ENCODE measurements around the gene PXDC1.
A peak's percentile ranks its signal among the peaks of the same experiment; 100 is the strongest.

PXDC1 gene

DNA sequence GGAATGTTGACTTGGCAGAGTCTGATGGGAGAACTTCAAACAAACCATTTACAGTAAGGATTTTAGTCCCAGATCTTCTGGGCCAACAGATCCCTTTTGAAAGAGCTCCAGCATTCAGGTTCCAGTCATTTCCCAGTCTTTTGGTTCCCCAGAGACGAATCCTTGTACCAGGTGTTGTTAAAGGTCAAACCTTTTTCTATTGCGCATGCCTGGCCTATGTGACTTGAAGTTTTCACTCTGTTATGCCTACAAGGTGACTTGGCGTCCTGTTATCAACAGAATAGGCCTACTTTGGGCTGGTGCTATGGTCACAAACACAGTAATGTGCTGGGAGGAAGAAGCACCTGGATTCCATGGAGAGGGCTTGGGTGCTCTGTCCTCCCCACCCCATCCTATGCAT lies 52.3 kb downstream of the PXDC1 start:
- no peak overlapping the region for H3K4me3 ChIP-seq (ENCODE audit: low read depth, low read length)
- TF ChIP-seq, protein P1, sequence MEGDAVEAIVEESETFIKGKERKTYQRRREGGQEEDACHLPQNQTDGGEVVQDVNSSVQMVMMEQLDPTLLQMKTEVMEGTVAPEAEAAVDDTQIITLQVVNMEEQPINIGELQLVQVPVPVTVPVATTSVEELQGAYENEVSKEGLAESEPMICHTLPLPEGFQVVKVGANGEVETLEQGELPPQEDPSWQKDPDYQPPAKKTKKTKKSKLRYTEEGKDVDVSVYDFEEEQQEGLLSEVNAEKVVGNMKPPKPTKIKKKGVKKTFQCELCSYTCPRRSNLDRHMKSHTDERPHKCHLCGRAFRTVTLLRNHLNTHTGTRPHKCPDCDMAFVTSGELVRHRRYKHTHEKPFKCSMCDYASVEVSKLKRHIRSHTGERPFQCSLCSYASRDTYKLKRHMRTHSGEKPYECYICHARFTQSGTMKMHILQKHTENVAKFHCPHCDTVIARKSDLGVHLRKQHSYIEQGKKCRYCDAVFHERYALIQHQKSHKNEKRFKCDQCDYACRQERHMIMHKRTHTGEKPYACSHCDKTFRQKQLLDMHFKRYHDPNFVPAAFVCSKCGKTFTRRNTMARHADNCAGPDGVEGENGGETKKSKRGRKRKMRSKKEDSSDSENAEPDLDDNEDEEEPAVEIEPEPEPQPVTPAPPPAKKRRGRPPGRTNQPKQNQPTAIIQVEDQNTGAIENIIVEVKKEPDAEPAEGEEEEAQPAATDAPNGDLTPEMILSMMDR (IDR thresholded peaks at IDR 0.05; ENCODE audit: low read depth, low read length, missing control alignments), result no peak
- in situ Hi-C loops (cut with HindIII; ENCODE audit: low pct_ligation_motif_present, low sequenced_read_pairs), result no loop called here
- H3K27me3 ChIP-seq (replicated peaks), result no peaks in the 10 kb centered on the region
- no peak for DNase-seq
- H3K36me3 ChIP-seq (replicated peaks), result no peaks in the 10 kb centered on the region
- H3K27ac ChIP-seq, result no peak overlapping the region

GRCh38 chr6:3698021-3698420 lies 53.5 kb downstream of the PXDC1 start:
- no peak overlapping the region for H3K4me3 ChIP-seq (ENCODE audit: low read depth, low read length)
- in situ Hi-C loops (cut with HindIII; ENCODE audit: low pct_ligation_motif_present, low sequenced_read_pairs), result no loop called here
- no peaks in the 10 kb centered on the region for H3K36me3 ChIP-seq (replicated peaks)
- TF ChIP-seq, protein P1 (IDR thresholded peaks at IDR 0.05; ENCODE audit: low read depth, low read length, missing control alignments), result peak; percentile 59
- peak; percentile 63 for DNase-seq
- peak overlapping the region; percentile 77 for H3K27ac ChIP-seq
- H3K27me3 ChIP-seq (replicated peaks), result no peaks in the 10 kb centered on the region

GRCh38 chr6:3697609-3698008 lies 53.9 kb downstream of the PXDC1 start:
- H3K27ac ChIP-seq, result peak overlapping the region; percentile 77
- H3K36me3 ChIP-seq (replicated peaks), result no peaks in the 10 kb centered on the region
- no peaks in the 10 kb centered on the region for H3K27me3 ChIP-seq (replicated peaks)
- TF ChIP-seq, protein P1 (IDR thresholded peaks at IDR 0.05; ENCODE audit: low read depth, low read length, missing control alignments), result no peak
- H3K4me3 ChIP-seq (ENCODE audit: low read depth, low read length), result no peak overlapping the region
- DNase-seq, result peak; percentile 84
- in situ Hi-C loops (cut with HindIII; ENCODE audit: low pct_ligation_motif_present, low sequenced_read_pairs), result no loop called here

DNA sequence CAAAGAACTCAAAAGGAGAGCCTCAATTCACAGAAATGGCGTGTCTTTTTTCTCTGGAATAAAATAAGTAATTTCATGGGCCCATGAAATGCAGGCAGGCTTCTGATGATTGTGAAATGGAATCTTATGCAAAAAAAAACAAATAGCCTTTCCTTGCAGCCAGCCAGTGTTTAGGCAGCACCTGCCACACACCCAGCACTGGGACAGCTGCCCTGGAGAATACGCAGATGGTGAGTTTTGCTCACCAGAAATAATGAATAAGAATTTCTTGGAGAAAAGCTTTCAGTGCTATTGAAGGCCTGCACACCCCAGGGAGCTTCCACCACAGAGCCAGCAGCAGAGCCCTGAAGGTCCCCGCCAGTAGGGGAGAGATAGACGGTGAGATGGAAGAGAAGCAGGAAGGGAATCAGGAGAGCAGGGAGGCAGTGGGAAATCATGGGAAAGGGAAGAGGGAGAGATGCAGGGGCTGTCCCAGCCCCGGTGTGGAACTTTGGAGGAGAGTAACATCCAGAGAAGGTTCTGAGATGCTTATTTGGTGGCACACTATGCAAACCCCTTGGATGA lies 54.9 kb downstream of the PXDC1 start:
- no peaks in the 10 kb centered on the region for H3K36me3 ChIP-seq (replicated peaks)
- H3K27me3 ChIP-seq (replicated peaks), result no peaks in the 10 kb centered on the region
- DNase-seq, result no peak
- H3K27ac ChIP-seq, result no peak overlapping the region
- H3K4me3 ChIP-seq (ENCODE audit: low read depth, low read length), result no peak overlapping the region
- in situ Hi-C loops (cut with HindIII; ENCODE audit: low pct_ligation_motif_present, low sequenced_read_pairs), result no loop called here
- TF ChIP-seq, protein P1 (IDR thresholded peaks at IDR 0.05; ENCODE audit: low read depth, low read length, missing control alignments), result peak; percentile 31

GRCh38 chr6:3695065-3695817 lies 56.3 kb downstream of the PXDC1 start:
- Histone ChIP-seq H3K4me3 (ENCODE audit: low read depth, low read length) (no peak overlapping the region), H3K27me3 (replicated peaks) (no peaks in the 10 kb centered on the region), H3K27ac (no peak overlapping the region), H3K36me3 (replicated peaks) (no peaks in the 10 kb centered on the region)
- in situ Hi-C loops (cut with HindIII; ENCODE audit: low pct_ligation_motif_present, low sequenced_read_pairs), result no loop called here
- no peak for DNase-seq
- TF ChIP-seq, protein P1 (IDR thresholded peaks at IDR 0.05; ENCODE audit: low read depth, low read length, missing control alignments), result no peak
